Measurements from ENCODE around the gene HOXD8. TPM values are rescaled to one million over a fixed set of nuclear protein-coding genes. Genes with fewer than 3 reads are reported as not detected.

The HOXD8 gene
- total and polyA plus RNA-seq, 9 of the 15 experiments (the other 6 are each of a cell fraction or from before 2014, with no cell fraction given) = 0.04 to 0.15 TPM; not detected in 7

GRCh38 chr2:176140513-176141317, 11.2 kb downstream of the HOXD8 start (continued):
- TF ChIP-seq, protein P1, sequence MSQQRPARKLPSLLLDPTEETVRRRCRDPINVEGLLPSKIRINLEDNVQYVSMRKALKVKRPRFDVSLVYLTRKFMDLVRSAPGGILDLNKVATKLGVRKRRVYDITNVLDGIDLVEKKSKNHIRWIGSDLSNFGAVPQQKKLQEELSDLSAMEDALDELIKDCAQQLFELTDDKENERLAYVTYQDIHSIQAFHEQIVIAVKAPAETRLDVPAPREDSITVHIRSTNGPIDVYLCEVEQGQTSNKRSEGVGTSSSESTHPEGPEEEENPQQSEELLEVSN (IDR thresholded peaks at IDR 0.05; ENCODE audit: borderline replicate concordance in 1 of 2, extremely low read depth in 1 of 2, insufficient read depth in 1 of 2, insufficient read length in 1 of 2, low read depth in 1 of 2, low read length in 1 of 2, poor library complexity in 1 of 2, severe bottlenecking in 1 of 2) = peak; percentile 89
- TF ChIP-seq E2F3 (CRISPR knock-in tag; IDR thresholded peaks at IDR 0.05) = peak; percentile 89
- TF ChIP-seq NUFIP1 (IDR thresholded peaks at IDR 0.05; ENCODE audit: partially characterized antibody) = no peak
- peak; percentile 94 for TF ChIP-seq DEAF1 (CRISPR knock-in tag; IDR thresholded peaks at IDR 0.05)
- peak; percentile 37 for TF ChIP-seq HMGN3 (IDR thresholded peaks at IDR 0.05; ENCODE audit: borderline replicate concordance, extremely low read depth, insufficient read length, low read depth, low read length)
- peak; percentile 24 to 25; a peak in 1 of 4 replicates for TF ChIP-seq NRF1 (conservative IDR thresholded peaks at IDR 0.05 in 1 of 2, IDR thresholded peaks at IDR 0.05 in 1 of 2)
- peak; percentile 88 for TF ChIP-seq STAG1 (CRISPR knock-in tag; IDR thresholded peaks at IDR 0.05; ENCODE audit: borderline replicate concordance)
- TF ChIP-seq, protein P2, sequence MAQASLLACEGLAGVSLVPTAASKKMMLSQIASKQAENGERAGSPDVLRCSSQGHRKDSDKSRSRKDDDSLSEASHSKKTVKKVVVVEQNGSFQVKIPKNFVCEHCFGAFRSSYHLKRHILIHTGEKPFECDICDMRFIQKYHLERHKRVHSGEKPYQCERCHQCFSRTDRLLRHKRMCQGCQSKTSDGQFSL (CRISPR knock-in tag; IDR thresholded peaks at IDR 0.05) = 0 out of 2 replicates have a peak, but pooled peaks have one; percentile 35
- TF ChIP-seq, protein P2 (tag; IDR thresholded peaks at IDR 0.05) = no peak
- no peak for TF ChIP-seq PHB (CRISPR knock-in tag; IDR thresholded peaks at IDR 0.05)
- TF ChIP-seq, protein P3, sequence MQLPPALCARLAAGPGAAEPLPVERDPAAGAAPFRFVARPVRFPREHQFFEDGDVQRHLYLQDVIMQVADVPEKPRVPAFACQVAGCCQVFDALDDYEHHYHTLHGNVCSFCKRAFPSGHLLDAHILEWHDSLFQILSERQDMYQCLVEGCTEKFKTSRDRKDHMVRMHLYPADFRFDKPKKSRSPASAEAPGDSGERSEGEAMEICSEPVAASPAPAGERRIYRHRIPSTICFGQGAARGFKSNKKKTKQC (CRISPR knock-in tag; IDR thresholded peaks at IDR 0.05) = peak; percentile 92
- TF ChIP-seq, protein P4, sequence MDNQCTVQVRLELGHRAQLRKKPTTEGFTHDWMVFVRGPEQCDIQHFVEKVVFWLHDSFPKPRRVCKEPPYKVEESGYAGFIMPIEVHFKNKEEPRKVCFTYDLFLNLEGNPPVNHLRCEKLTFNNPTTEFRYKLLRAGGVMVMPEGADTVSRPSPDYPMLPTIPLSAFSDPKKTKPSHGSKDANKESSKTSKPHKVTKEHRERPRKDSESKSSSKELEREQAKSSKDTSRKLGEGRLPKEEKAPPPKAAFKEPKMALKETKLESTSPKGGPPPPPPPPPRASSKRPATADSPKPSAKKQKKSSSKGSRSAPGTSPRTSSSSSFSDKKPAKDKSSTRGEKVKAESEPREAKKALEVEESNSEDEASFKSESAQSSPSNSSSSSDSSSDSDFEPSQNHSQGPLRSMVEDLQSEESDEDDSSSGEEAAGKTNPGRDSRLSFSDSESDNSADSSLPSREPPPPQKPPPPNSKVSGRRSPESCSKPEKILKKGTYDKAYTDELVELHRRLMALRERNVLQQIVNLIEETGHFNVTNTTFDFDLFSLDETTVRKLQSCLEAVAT (IDR thresholded peaks at IDR 0.05) = no peak
- no peak for TF ChIP-seq WHSC1 (IDR thresholded peaks at IDR 0.05; ENCODE audit: low read length)
- no peak for TF ChIP-seq CBX8 (IDR thresholded peaks at IDR 0.05; ENCODE audit: borderline replicate concordance, extremely low read depth, low read depth, low read length, poor library complexity, severe bottlenecking)
- peak; percentile 59 for TF ChIP-seq BCOR (IDR thresholded peaks at IDR 0.05)
- TF ChIP-seq EZH2 (IDR thresholded peaks at IDR 0.05; ENCODE audit: borderline replicate concordance, low read depth, low read length) = no peak
- no peak for TF ChIP-seq CSDE1 (IDR thresholded peaks at IDR 0.05)
- peak; percentile 60; the same call in 1 of the 2 replicates for TF ChIP-seq CREB3L1 (IDR thresholded peaks at IDR 0.05; ENCODE audit: borderline replicate concordance, low read depth)

Data from K562 (cell line).